ENCODE data around the gene SORCS1.

GRCh38 chr10:106547047-106547635, 617.4 kb downstream of the SORCS1 start:
- TF ChIP-seq CTCF (tag by site-specific recombination; IDR thresholded peaks at IDR 0.05) (no peak), ZNF148 (tag by site-specific recombination; IDR thresholded peaks at IDR 0.05; ENCODE audit: borderline replicate concordance) (no peak), TCF7L2 (IDR thresholded peaks at IDR 0.05; ENCODE audit: borderline replicate concordance, low read depth, low read length) (no peak), ZNF157 (tag by site-specific recombination; IDR thresholded peaks at IDR 0.05) (no peak), ZNF274 (IDR thresholded peaks at IDR 0.05; ENCODE audit: low read length) (no peak), ZNF274 (tag by site-specific recombination; IDR thresholded peaks at IDR 0.05; ENCODE audit: borderline replicate concordance) (no peak), ZBTB1 (tag by site-specific recombination; IDR thresholded peaks at IDR 0.05) (no peak)

Measured in HEK293 (cell line).